GM21576 (cell line): Measurements from ENCODE around the gene ST3GAL4.

Experiments used
- ATAC-seq: cut with Tn5 transposase; IDR thresholded peaks from one replicate; pipeline ENCODE4 v1.9.1; 2021; ENCODE audit warnings: mild to moderate bottlenecking, moderate library complexity; ENCODE audit not compliant: unreplicated experiment

The ST3GAL4 gene

GRCh38 chr11:126438272-126438671 lies 82.8 kb downstream of the ST3GAL4 start:
- ATAC-seq = no peak

DNA sequence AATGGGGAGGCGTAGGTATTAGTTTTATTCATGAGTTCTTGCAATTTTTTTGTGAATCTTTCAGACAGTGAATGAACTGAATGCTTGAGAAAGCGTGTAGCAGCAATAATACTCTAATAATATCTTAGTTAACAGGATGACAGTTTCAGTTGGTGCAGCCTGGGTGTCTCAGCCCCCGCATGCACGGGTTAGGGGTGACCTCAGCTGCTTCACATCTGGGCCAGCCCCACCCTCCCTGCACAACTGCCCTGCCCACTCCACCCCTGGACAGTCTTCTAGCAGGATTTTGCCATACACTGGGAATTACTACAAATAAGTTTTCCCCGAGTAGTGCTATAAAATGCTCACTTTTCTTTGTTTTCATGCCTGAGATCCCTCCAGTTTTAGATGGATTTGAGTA lies 83.2 kb downstream of the ST3GAL4 start:
- no peak for ATAC-seq

DNA sequence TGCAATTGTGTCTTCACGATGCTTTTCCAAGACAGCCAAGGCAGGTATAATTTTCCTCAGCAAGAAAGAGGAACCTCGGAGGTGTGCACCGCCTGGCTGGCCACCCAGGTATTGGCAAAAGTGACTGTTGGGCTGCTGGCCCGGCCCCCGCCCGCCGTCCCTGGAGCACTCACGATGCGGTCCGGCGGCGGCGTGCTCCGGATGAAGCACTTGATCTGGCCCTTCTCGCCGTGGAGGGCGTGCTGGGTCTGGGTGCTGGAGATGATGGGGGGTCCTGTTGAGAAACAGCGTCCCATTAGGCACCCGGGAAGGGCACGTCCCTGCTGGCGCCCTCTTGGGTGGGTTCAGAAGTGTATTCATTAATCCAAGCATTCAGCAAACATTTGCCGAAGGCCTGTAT lies 84.8 kb downstream of the ST3GAL4 start:
- ATAC-seq = no peak

GRCh38 chr11:126440792-126441514 lies 85.5 kb downstream of the ST3GAL4 start:
- ATAC-seq = peak; percentile 58

- no peak for ATAC-seq
These were observed 87.6 kb downstream of the ST3GAL4 start for GRCh38 chr11:126443120-126443519.

GRCh38 chr11:126444072-126444471 lies 88.6 kb downstream of the ST3GAL4 start:
- ATAC-seq = no peak

DNA sequence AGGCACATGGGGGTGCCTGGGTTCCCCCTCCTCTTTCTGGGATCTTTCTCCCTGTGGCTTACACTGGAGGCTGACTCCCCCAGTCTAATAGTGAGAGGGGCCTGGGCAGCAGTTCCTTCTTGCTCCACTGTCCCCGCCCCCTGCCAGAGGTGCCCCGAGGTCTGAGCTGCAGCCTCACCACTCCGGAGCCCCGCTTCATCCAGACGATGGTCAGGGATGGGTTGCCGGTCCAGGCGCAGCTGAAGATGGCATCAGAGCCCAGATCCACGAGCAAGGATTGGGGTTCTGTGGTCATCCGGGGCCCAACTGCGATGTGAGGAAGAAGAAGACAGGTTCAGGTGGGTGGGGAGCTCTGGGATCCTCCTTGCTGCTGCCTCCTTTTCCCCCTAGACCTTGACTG lies 91.1 kb downstream of the ST3GAL4 start:
- ATAC-seq = no peak

DNA sequence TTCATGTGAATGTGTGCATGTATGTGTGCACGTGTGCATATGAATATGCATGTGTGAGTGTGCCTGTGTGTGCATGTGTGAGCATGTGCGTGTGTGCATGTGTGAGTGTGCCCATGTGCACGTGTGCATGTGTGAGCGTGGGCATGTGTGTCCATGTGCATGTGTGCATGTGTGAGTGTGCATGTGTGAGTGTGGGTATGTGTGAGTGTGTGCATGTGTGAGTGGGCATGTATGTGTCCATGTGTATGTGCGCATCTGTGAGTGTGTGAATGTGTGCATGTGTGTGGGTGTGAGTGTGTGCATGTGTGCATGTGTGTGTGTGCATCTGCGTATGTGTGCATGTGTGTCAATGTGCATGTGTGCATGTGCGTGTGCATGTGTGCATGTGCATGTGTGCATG lies 94.7 kb downstream of the ST3GAL4 start:
- ATAC-seq = no peak

- ATAC-seq = no peak
These were observed 95.3 kb downstream of the ST3GAL4 start for GRCh38 chr11:126450806-126451205.

DNA sequence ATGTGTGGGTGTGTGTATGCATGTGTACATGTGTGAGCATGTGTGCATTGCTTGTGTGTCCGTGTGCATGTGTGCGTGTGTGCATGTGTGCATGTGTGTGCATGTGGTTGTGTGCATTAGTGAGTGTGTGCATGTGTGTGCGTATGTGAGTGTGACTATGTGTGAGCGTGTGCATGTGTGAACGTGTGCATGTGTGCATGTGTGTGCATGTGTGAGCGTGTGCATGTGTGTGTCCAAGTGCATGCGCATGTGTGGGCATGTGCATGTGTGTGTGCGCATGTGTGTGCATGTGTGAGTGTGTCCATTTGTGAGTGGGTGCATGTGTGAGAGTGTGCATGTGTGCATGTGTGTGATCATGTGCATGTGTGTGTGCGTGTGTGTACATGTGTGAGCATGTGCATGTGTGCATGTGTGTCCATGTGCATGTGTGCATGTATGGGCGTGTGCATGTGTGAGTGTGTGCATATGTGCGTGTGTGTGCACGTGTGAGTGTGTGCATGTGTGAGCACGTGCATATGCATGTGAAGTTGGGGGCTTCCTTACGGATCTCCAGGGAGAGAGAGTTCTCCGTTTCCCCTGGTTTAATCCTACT lies 95.8 kb downstream of the ST3GAL4 start:
- ATAC-seq = no peak

DNA sequence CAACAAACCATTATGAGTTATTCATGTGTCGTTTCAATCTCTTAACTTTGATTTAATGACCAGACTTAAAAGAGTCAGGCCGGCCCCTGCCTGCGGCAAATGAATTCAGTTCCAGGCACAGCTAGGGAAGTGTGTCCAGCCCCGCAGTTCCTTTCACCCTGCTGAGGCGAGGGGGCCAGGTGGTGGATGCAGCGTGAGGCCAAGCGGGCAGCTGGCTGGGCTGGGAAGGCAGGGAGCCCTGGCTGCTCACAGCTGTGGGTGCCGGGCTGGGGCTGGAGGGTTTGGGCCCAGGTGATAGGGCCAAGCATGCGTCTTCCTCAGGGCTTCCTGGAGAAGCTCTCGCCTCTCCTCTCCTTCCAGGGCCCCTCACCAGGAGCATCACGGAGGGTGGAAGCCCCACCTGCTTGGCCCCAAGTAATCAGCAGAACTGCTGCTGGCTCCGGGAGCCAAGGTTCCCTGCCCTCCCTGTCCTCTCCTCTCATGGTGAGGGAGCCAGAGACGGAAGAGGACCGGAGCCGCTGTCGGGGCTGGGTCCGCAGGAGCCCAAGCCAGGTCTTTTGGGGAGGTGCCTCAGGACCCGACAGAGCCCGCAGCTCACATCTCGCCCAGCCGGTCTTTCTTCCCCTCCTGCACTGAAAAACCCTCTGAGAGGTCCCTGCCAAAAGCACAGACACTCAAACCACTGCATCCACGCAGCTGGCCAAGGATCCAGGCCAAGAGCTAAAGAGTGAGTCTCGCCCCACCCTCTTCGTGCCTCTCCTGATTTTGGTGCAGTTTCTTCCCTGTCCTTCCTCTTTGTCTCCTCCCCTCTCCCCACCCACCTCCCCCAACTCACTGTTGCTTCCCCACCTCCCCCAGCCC lies 97.0 kb downstream of the ST3GAL4 start:
- no peak for ATAC-seq

DNA sequence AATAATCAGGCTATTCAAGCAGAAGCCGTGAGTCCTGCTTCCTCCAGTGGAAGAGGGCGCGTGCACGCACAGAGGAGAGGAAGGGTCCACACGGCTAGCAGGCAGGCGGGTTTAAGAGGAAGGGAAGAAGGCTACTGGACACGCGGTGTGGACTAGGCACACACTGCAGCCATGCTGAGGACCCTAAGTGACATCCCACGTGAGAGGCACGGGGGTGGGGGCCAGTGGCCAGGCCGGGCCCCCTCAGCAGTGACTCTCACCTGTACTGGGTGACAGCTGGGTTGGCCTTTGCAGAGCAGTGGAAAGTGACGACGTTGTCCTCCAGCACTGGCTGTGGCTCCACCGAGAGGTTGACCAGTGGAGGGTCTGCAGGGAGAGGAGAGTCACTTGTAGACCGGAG lies 100.6 kb downstream of the ST3GAL4 start:
- ATAC-seq = no peak

DNA sequence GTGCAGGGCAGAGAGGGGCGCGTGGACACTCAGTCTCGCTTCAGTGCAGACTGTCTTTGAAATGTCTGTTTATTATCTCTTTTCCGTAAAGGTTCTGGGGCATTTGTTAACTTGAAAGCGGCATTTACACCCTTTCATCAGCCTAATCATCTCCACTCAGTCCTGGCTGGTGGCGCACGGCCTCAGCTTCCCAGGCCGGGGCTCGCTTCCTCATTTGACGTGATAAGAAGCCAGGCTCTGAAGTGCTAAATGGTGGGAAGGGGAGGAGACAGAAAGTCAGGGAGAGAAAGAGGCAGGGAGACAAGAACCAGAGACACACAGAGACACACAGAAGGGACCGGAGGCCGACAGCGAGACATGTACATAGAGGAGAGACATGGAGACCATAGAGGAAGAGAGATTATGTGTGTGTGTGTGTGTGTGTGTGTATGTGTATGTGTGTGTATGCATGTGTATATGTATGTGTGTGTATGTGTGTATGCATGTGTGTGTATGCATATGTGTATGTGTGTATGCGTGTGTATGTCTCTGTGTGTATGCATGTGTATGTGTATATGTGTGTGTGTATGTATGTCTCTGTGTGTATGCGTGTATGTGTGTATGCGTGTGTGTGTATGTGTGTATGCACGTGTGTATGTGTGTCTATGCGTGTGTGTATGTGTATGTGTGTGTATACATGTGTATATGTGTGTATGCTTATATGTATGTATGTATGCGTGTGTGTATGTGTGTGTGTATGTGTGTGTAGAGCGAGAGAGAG lies 101.5 kb downstream of the ST3GAL4 start:
- ATAC-seq = no peak

DNA sequence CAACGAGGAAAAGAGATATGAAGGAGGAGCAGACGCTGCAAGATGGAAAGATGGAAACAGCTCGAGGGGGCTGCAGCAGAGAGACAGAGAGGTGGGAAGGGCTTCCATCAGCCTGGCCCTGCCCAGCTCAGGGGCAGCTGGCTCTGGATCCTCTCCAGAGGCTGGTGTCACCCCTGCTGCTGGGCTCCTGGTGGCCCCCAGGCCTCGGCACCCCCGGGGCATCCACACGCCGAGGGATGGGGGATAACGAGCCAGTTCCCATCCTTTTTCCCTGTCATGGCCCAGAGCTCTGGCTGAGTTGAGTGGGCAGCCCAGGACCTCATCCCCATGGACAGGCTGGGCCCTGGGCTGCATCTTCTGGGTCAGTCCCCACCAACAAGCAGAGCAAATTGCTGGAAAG lies 102.3 kb downstream of the ST3GAL4 start:
- ATAC-seq = no peak

DNA sequence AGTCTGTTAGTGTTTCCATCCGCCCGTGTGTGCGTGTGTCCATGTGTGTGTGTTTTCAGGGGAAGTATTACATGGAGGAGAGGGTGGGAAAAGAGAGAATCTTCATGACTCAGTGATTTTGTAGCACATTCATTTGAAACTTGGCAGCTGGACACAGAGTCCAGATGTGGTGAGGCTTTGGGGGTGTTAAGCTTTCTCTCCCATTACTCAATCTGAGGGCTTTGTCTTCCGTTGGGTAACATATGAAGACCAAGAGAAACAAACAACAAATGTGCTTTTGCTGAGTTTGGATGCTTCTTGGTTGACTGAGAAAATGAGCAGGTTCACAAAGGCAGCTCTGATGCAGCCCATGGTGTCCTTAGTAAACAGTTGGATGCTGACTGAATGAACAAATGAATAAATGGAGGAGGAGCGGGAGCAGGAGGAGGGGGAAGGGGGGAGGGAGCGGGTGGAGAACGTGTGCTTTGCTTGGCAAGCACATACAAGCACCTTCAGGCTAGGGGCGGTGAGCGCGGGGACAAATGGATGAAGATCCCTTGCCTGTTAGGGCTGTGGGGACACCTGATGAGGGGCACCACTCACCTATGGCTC lies 104.3 kb downstream of the ST3GAL4 start:
- ATAC-seq = no peak

DNA sequence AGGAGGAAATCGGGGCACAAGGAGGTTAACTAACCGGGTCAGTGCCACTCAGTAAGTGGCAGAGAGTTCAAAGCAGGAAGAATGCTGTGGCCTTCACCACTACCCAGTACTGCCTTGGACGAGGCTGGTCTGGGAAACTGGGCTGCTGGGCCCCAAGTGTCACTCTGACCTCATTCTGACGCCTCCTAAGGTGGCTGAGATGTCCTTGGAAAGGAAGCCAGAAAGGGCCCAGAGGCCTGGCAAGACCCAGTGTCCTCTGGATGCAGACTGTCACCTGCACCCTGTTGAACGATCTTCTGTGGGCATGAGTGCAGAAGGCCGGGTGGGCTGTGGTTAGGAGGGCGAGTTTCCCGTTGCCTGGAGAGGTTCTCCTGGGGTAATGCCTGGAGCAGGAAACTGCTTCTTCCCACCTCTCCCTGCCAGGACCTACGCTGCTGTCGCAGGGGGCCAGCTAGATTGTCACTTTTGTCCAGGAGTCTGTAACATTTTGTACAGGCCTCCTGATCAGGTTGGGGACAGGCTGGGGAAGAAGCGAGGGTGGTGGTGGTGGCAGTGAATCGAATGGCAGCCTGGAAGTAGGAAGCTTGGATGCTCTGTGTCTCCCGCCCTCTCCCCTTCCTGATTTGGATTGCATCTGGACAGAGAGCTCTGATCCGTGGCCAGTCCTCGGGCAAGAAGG lies 105.1 kb downstream of the ST3GAL4 start:
- no peak for ATAC-seq

- no peak for ATAC-seq
These were observed 105.6 kb downstream of the ST3GAL4 start for GRCh38 chr11:126461096-126461440.

DNA sequence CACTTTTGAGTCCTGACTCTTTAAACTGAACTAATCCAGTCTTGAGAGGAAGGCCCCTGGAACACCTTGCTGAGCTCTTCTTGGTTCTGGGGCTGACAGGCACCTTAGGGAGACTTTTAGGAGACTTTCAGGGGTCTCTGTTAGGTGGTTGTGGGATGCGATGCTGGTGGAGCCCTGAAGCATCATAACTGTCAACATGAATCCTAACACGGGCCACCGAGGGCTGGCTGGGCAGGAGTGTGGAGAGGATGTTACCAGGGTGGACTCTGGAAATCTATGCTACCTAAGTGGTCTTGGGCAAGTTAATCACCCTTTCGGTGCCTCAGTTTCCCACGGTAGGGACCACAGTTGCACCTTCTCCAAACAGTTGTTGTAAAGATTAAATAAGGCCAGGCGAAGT lies 106.5 kb downstream of the ST3GAL4 start:
- no peak for ATAC-seq

- no peak for ATAC-seq
These were observed 106.9 kb downstream of the ST3GAL4 start for GRCh38 chr11:126462422-126462821.
